Mesenchymal stem cell (in vitro differentiated cells and primary cell): ENCODE data around the gene SOX9.

Experiments
- DNase-seq: peaks from one replicate; pipeline ENCODE4 v3.0.0-alpha.2; 2013
- H2AFZ ChIP-seq: one replicate; pipeline ENCODE4 v1.6.1; 2013; ENCODE audit warnings: low read depth, mild to moderate bottlenecking, control low read depth, inconsistent platforms, low read length, moderate library complexity
- H2AK5ac ChIP-seq: 2 replicates; pipeline ENCODE4 v1.6.1; 2013; ENCODE audit warnings: low read length, moderate library complexity, mild to moderate bottlenecking, inconsistent platforms; ENCODE audit not compliant: severe bottlenecking
- H2BK120ac ChIP-seq: one replicate; pipeline ENCODE4 v1.6.1; 2013; ENCODE audit warnings: low read depth, mild to moderate bottlenecking, inconsistent platforms, low read length, moderate library complexity
- H2BK12ac ChIP-seq, 2 experiments: one replicate each; pipeline ENCODE4 v1.6.1; 2013; ENCODE audit warnings: inconsistent platforms in 2 of 2, low read length in 2 of 2, mild to moderate bottlenecking in 2 of 2, moderate library complexity in 2 of 2, control low read depth in 1 of 2
- H2BK15ac ChIP-seq: one replicate; pipeline ENCODE4 v1.6.1; 2013; ENCODE audit warnings: mild to moderate bottlenecking, low read depth, inconsistent platforms; ENCODE audit not compliant: poor library complexity, severe bottlenecking
- H2BK5ac ChIP-seq: 2 replicates; pipeline ENCODE4 v1.6.1; 2013; ENCODE audit warnings: low read depth, mild to moderate bottlenecking, low read length, control low read depth, inconsistent platforms; ENCODE audit not compliant: poor library complexity, severe bottlenecking
- H3K14ac ChIP-seq, 2 experiments: one replicate each; pipeline ENCODE4 v1.6.1; 2013; ENCODE audit warnings: inconsistent platforms in 2 of 2, low read length in 2 of 2, control low read depth in 1 of 2, mild to moderate bottlenecking in 1 of 2, moderate library complexity in 1 of 2
- H3K18ac ChIP-seq, 2 experiments: one replicate each; pipeline ENCODE4 v1.6.1; 2013; ENCODE audit warnings: inconsistent platforms in 2 of 2, low read length in 2 of 2, control low read depth in 1 of 2, low read depth in 1 of 2, mild to moderate bottlenecking in 1 of 2
- H3K23ac ChIP-seq, 2 experiments: one replicate each; pipeline ENCODE4 v1.6.1; 2013; ENCODE audit warnings: inconsistent platforms in 2 of 2, low read length in 2 of 2, mild to moderate bottlenecking in 2 of 2, moderate library complexity in 2 of 2, control low read depth in 1 of 2
- H3K27ac ChIP-seq: 2 replicates; pipeline ENCODE4 v1.5.1; 2013; ENCODE audit warnings: mild to moderate bottlenecking, moderate library complexity, low read length, control low read depth, inconsistent platforms; ENCODE audit not compliant: poor library complexity, severe bottlenecking
- H3K27me3 ChIP-seq, 2 experiments: 2 replicates each; pipeline versions ENCODE4 v1.6.1 to v1.7.0; 2013; ENCODE audit warnings: low read length in 2 of 2, mild to moderate bottlenecking in 2 of 2, moderate library complexity in 2 of 2, control low read depth in 1 of 2, inconsistent platforms in 1 of 2; ENCODE audit not compliant: control insufficient read depth in 1 of 2, insufficient read depth in 1 of 2
- H3K36me3 ChIP-seq, 2 experiments: 2 replicates each; pipeline versions ENCODE4 v1.6.1 to v1.7.0; 2013; ENCODE audit warnings: low read length in 2 of 2, control low read depth in 1 of 2, inconsistent platforms in 1 of 2, low read depth in 1 of 2, mild to moderate bottlenecking in 1 of 2; ENCODE audit not compliant: insufficient read depth in 2 of 2, control insufficient read depth in 1 of 2
- H3K4ac ChIP-seq, 2 experiments: one replicate each; pipeline ENCODE4 v1.6.1; 2013; ENCODE audit warnings: inconsistent platforms in 2 of 2, low read length in 2 of 2, mild to moderate bottlenecking in 2 of 2, moderate library complexity in 2 of 2, control low read depth in 1 of 2, low read depth in 1 of 2
- H3K4me1 ChIP-seq: 2 replicates; pipeline ENCODE4 v1.6.1; 2013; ENCODE audit warnings: low read depth, low read length, control low read depth; ENCODE audit not compliant: control insufficient read depth, insufficient read depth
- H3K4me2 ChIP-seq: 2 replicates; pipeline ENCODE4 v1.6.1; 2013; ENCODE audit warnings: low read length, mild to moderate bottlenecking, inconsistent platforms; ENCODE audit not compliant: poor library complexity, severe bottlenecking
- H3K4me3 ChIP-seq, 2 experiments: 2 replicates each; pipeline versions ENCODE4 v1.5.1 to v1.7.0; 2013; ENCODE audit warnings: low read length in 2 of 2, mild to moderate bottlenecking in 2 of 2, control low read depth in 1 of 2, low read depth in 1 of 2; ENCODE audit not compliant: insufficient read depth in 1 of 2
- H3K79me1 ChIP-seq: replicated peaks from 2 replicates; pipeline ENCODE4 v1.6.1; 2013; ENCODE audit warnings: mild to moderate bottlenecking, control low read depth, low read length, inconsistent platforms; ENCODE audit not compliant: poor library complexity, severe bottlenecking
- H3K9ac ChIP-seq: 2 replicates; pipeline ENCODE4 v1.7.0; 2013; ENCODE audit warnings: mild to moderate bottlenecking, low read length, moderate library complexity
- H3K9me3 ChIP-seq: 2 replicates; pipeline ENCODE4 v1.7.0; 2013; ENCODE audit warnings: mild to moderate bottlenecking, low read length; ENCODE audit not compliant: control insufficient read depth
- H4K8ac ChIP-seq: one replicate; pipeline ENCODE4 v1.6.1; 2013; ENCODE audit warnings: inconsistent platforms, mild to moderate bottlenecking, low read length, moderate library complexity
- H4K91ac ChIP-seq: one replicate; pipeline ENCODE4 v1.6.1; 2013; ENCODE audit warnings: mild to moderate bottlenecking, low read length, inconsistent platforms
- WGBS: methylation state at CpG from one replicate; pipeline ENCODE4 v1.1.7; 2013; ENCODE audit warnings: mixed read lengths; 5-methylcytosine and 5-hydroxymethylcytosine counted together

Gene SOX9

GRCh38 chr17:72119873-72120641 is 763 bp upstream of the SOX9 start:
- Histone ChIP-seq H3K23ac (peak overlapping the region in 1 of 2 experiments; percentile 90), H2BK120ac (peak overlapping the region; percentile 71), H3K27me3 (peaks cover 37 to 43% of the 10 kb centered on the region in 2 experiments), H3K14ac (peak overlapping the region in 1 of 2 experiments; percentile 36), H3K18ac (peak overlapping the region; percentile 44 to 66), H4K91ac (no peak overlapping the region), H3K4me3 (peak overlapping the region; percentile 57 to 92), H2BK12ac (peak overlapping the region in 1 of 2 experiments; percentile 51), H3K27ac (peak overlapping the region; percentile 50), H2AK5ac (no peak overlapping the region), H3K4me1 (peaks cover 46% of the 10 kb centered on the region), H3K4ac (no peak overlapping the region), H2BK15ac (no peak overlapping the region), H2AFZ (peak overlapping the region; percentile 72), H3K9ac (peak overlapping the region; percentile 80), H3K79me1 (peaks cover 3% of the 10 kb centered on the region), H4K8ac (peak overlapping the region; percentile 35), H3K36me3 (peaks cover 19 to 20% of the 10 kb centered on the region in 2 experiments), H3K9me3 (no peaks in the 10 kb centered on the region), H2BK5ac (no peak overlapping the region), H3K4me2 (peak overlapping the region; percentile 98)
- DNase-seq: peak; percentile 91
- 2% methylated on average over 47 of the region's 54 CpGs for WGBS

- Histone ChIP-seq H2BK15ac (peak overlapping the region; percentile 63), H3K23ac (peak overlapping the region in 1 of 2 experiments; percentile 99), H2AK5ac (no peak overlapping the region), H4K8ac (peak overlapping the region; percentile 89), H2AFZ (peak overlapping the region; percentile 57), H3K36me3 (peaks cover 19 to 22% of the 10 kb centered on the region in 2 experiments), H3K4me3 (peak overlapping the region; percentile 86 to 92), H2BK120ac (peak overlapping the region; percentile 7), H3K18ac (peak overlapping the region; percentile 46 to 96), H3K4ac (peak overlapping the region; percentile 47 to 53), H3K79me1 (peaks cover 3% of the 10 kb centered on the region), H3K9me3 (no peaks in the 10 kb centered on the region), H3K14ac (peak overlapping the region in 1 of 2 experiments; percentile 97), H3K27ac (peak overlapping the region; percentile 87), H3K9ac (peak overlapping the region; percentile 86), H3K4me1 (peaks cover 41% of the 10 kb centered on the region), H3K4me2 (peak overlapping the region; percentile 42), H4K91ac (peak overlapping the region; percentile 72), H2BK5ac (no peak overlapping the region), H3K27me3 (peaks cover 24 to 30% of the 10 kb centered on the region in 2 experiments), H2BK12ac (peak overlapping the region in 1 of 2 experiments; percentile 76)
- peak; percentile 76 for DNase-seq
- under 1% methylated on average over 88 of the region's 88 CpGs for WGBS
Observed at GRCh38 chr17:72121164-72122009, 567 bp downstream of the SOX9 start.

DNA sequence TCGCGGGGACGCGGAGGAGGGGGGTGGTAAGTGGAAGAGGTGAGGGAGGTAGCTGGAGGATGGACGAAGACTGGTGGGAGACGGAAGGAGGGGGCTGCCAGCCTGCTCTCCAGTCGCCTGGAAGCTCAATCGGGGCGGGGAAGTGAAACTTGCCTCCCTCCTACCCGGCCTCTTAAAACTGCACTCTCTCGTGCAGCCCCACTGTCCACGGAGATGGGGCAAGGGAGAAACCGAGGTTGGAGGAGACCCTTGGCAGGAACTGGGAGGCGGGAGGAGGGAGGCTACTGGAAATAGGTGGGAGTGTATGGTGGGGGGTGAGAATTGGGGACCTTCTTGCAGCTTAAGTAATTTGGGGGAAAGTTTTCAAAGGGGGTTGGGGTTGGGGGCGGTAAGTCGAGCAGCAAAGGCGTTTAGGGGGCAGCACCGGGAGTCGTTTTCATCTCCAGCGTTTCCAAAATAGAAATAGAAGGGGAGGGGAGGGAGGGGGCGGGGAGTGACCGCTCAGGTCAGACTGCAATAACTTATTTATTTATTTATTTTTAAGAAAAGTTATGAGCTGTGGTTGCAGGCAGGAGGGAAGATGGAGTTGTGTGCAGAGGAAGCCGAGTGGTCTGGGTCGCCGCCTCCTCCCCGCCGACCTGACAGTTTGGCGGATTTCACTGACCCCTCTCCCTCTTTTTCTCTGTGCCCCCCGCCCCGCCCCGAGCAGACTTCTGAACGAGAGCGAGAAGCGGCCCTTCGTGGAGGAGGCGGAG is 1.4 kb downstream of the SOX9 start:
- peak overlapping the region in 1 of 2 experiments; percentile 76 for H2BK12ac ChIP-seq
- peaks cover 16 to 22% of the 10 kb centered on the region in 2 experiments for H3K27me3 ChIP-seq
- WGBS: 2% methylated on average over 24 of the region's 36 CpGs
- no peak overlapping the region for H2BK15ac ChIP-seq
- peaks cover 33% of the 10 kb centered on the region for H3K4me1 ChIP-seq
- peaks cover 19 to 22% of the 10 kb centered on the region in 2 experiments for H3K36me3 ChIP-seq
- H4K91ac ChIP-seq: peak overlapping the region; percentile 64
- no peak overlapping the region for H2BK120ac ChIP-seq
- peak overlapping the region; percentile 77 for H3K27ac ChIP-seq
- H2AK5ac ChIP-seq: no peak overlapping the region
- H3K4ac ChIP-seq: peak overlapping the region in 1 of 2 experiments; percentile 47
- peak overlapping the region; percentile 86 for H3K9ac ChIP-seq
- H3K9me3 ChIP-seq: no peaks in the 10 kb centered on the region
- H3K4me3 ChIP-seq: peak overlapping the region; percentile 86 to 92
- peak overlapping the region; percentile 93 for H3K4me2 ChIP-seq
- H2BK5ac ChIP-seq: peak overlapping the region; percentile 76
- peak overlapping the region; percentile 91 for H4K8ac ChIP-seq
- H3K23ac ChIP-seq: no peak overlapping the region
- peak; percentile 62 for DNase-seq
- H2AFZ ChIP-seq: peak overlapping the region; percentile 57
- peaks cover 3% of the 10 kb centered on the region for H3K79me1 ChIP-seq
- peak overlapping the region; percentile 91 to 96 for H3K18ac ChIP-seq
- H3K14ac ChIP-seq: peak overlapping the region in 1 of 2 experiments; percentile 1
